HCT116 (cell line): Measurements from ENCODE around the gene HSPB1.
"Not testable (repeated sequence)": the region's sequence is repeated elsewhere in the genome, so short reads cannot be mapped to it uniquely, and the experiment has no call there.

ENCODE experiments used
- EZH2phosphoT487 ChIP-seq: fragments of 200-600 bp; IDR thresholded peaks from 2 replicates; pipeline ENCODE4 v1.6.1; 2018; ENCODE audit warnings: antibody characterized with exemption, borderline replicate concordance
- POLR2A ChIP-seq: IDR thresholded peaks from 2 replicates; pipeline ENCODE4 v1.7.0; 2011; ENCODE audit warnings: borderline replicate concordance; ENCODE audit not compliant: insufficient read depth, insufficient read length; ENCODE audit errors: extremely low read depth
- POLR2AphosphoS5 ChIP-seq: IDR thresholded peaks from 2 replicates; pipeline ENCODE4 v1.6.1; 2011; ENCODE audit warnings: mild to moderate bottlenecking, low read depth, low read length, moderate library complexity
- RAD21 ChIP-seq: IDR thresholded peaks from 2 replicates; pipeline ENCODE4 v1.6.1; 2012; ENCODE audit warnings: low read depth, mild to moderate bottlenecking
- SIN3A ChIP-seq: IDR thresholded peaks from 2 replicates; pipeline ENCODE4 v1.6.1; 2012; ENCODE audit warnings: low read depth
- SRF ChIP-seq: IDR thresholded peaks from 2 replicates; pipeline ENCODE4 v1.6.1; 2012; ENCODE audit warnings: low read depth
- TCF7L2 ChIP-seq: IDR thresholded peaks from 2 replicates; pipeline ENCODE4 v1.7.0; 2011; ENCODE audit warnings: borderline replicate concordance, inconsistent platforms; ENCODE audit not compliant: insufficient read depth, insufficient read length; ENCODE audit errors: extremely low read depth
- TF ChIP-seq, protein P1 (sequence below), 3 experiments: fragments of 200-600 bp in 1 of 3; sonication (generic) in 1 of 3; IDR thresholded peaks in 2 of 3; conservative IDR thresholded peaks in 1 of 3; 2 replicates each; pipeline ENCODE4 v1.5.1; 2012 to 2017; ENCODE audit warnings: low read depth in 2 of 3, low read length in 2 of 3, antibody characterized with exemption in 1 of 3, borderline replicate concordance in 1 of 3, control low read depth in 1 of 3, mild to moderate bottlenecking in 1 of 3, mixed read lengths in 1 of 3, mixed run types in 1 of 3, moderate library complexity in 1 of 3; ENCODE audit not compliant: insufficient read depth in 1 of 3

DNA sequence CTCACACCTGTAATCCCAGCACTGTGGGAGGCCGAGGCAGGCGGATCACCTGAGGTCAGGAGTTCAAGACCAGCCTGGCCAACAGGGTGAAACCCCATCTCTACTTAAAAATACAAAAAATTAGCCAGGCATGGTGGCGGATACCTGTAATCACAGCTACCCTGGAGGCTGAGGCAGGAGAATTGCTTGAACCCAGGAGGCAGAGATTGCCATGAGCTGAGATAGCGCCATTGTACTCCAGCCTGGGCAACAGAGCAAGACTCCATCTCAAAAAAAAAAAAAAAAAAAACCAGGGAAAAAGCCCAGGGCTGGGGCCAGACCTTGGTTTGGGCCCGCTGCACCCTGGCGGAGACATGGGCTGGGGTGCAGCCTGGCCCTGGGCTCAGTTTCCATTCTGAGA lies 9.4 kb downstream of the HSPB1 start:
- TF ChIP-seq, protein P1, sequence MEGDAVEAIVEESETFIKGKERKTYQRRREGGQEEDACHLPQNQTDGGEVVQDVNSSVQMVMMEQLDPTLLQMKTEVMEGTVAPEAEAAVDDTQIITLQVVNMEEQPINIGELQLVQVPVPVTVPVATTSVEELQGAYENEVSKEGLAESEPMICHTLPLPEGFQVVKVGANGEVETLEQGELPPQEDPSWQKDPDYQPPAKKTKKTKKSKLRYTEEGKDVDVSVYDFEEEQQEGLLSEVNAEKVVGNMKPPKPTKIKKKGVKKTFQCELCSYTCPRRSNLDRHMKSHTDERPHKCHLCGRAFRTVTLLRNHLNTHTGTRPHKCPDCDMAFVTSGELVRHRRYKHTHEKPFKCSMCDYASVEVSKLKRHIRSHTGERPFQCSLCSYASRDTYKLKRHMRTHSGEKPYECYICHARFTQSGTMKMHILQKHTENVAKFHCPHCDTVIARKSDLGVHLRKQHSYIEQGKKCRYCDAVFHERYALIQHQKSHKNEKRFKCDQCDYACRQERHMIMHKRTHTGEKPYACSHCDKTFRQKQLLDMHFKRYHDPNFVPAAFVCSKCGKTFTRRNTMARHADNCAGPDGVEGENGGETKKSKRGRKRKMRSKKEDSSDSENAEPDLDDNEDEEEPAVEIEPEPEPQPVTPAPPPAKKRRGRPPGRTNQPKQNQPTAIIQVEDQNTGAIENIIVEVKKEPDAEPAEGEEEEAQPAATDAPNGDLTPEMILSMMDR (IDR thresholded peaks at IDR 0.05 in 2 of 3, conservative IDR thresholded peaks at IDR 0.05 in 1 of 3; ENCODE audit: borderline replicate concordance in 1 of 3, insufficient read depth in 1 of 3, low read depth in 2 of 3, low read length in 2 of 3), result not testable (repeated sequence)
- TF ChIP-seq POLR2AphosphoS5, SIN3A, TCF7L2, POLR2A, SRF, RAD21, EZH2phosphoT487: not testable (repeated sequence)
